Measurements from ENCODE around the gene EFHD2. TPM values are rescaled to one million over a fixed set of nuclear protein-coding genes. Genes with fewer than 3 reads are reported as not detected.

EFHD2 gene
- polyA plus RNA-seq, 3 donors, result 314 to 329 (median 323) TPM

DNA sequence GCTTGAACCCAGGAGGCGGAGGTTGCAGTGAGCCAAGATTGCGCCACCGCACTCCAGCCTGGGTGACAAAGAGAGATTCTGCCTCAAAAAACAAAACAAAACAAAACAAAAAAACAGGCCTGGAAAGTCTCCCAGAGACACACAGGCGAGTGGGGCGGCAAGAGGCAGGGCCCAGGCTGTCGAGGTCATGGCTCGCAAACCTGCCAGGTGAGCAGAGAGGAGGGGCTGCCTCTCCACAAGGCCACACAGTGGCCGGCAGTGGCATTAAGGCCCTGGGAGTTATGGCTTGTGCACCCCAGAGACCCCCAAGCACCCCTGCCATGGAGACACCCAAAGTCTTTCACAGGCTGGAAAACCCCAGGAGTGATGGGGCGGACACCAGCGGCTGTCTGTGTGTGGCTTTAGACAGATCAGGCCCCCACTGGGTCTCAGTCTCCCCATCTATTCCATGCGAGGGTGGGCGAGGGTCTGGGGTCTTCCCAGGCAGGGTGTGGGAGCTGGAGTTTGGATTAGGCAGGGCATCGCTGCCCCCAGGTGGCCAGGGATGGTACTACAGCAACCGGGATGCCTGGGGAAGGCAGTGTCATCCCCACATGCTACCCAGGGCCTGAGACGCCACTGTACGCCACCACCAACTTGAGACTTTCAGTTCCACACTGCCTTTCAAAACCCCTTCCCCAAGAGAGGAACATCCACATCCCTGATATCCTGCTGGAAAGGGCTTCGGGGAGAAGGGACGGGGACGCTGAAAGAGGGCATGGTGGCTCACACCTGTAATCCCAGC, 21.3 kb downstream of the EFHD2 start:
- H3K4me3 Mint-ChIP-seq, result no peak overlapping the region
- Histone ChIP-seq H3K36me3 (replicated peaks in 1 of 2; ENCODE audit: control insufficient read depth in 1 of 2, insufficient read depth in 2 of 2, low read length in 2 of 2) (peaks cover 48 to 56% of the 10 kb centered on the region in 2 donors), H3K79me2 (ENCODE audit: insufficient read depth, low read length) (peaks cover 26% of the 10 kb centered on the region), H3K9me3 (replicated peaks in 1 of 2; ENCODE audit: control insufficient read depth in 1 of 2, insufficient read depth in 1 of 2, low read length in 2 of 2) (no peaks in the 10 kb centered on the region), H3K27ac (ENCODE audit: low read depth in 1 of 2, low read length in 2 of 2) (peak overlapping the region; percentile 76 to 84), H3K9ac (ENCODE audit: insufficient read depth, low read length, poor library complexity, severe bottlenecking) (no peak overlapping the region), H3K27me3 (ENCODE audit: control insufficient read depth in 2 of 2, insufficient read depth in 2 of 2, low read length in 2 of 2) (no peaks in the 10 kb centered on the region), H3K4me1 (ENCODE audit: control insufficient read depth in 1 of 2, insufficient read depth in 2 of 2, low read length in 2 of 2) (peaks cover 33 to 81% of the 10 kb centered on the region in 2 donors), H3K4me3 (replicated peaks in 1 of 3; ENCODE audit: low read depth in 2 of 3, low read length in 3 of 3) (no peak overlapping the region), H2AFZ (ENCODE audit: insufficient read depth, low read depth, low read length, poor library complexity, severe bottlenecking) (no peak overlapping the region), H3K4me2 (replicated peaks; ENCODE audit: extremely low read depth, low read length, poor library complexity, severe bottlenecking) (no peak overlapping the region), H4K20me1 (ENCODE audit: insufficient read depth, low read length) (peaks cover 77% of the 10 kb centered on the region)
- H3K36me3 Mint-ChIP-seq, result peaks cover 44 to 62% of the 10 kb centered on the region in 2 donors
- TF ChIP-seq, protein P1, sequence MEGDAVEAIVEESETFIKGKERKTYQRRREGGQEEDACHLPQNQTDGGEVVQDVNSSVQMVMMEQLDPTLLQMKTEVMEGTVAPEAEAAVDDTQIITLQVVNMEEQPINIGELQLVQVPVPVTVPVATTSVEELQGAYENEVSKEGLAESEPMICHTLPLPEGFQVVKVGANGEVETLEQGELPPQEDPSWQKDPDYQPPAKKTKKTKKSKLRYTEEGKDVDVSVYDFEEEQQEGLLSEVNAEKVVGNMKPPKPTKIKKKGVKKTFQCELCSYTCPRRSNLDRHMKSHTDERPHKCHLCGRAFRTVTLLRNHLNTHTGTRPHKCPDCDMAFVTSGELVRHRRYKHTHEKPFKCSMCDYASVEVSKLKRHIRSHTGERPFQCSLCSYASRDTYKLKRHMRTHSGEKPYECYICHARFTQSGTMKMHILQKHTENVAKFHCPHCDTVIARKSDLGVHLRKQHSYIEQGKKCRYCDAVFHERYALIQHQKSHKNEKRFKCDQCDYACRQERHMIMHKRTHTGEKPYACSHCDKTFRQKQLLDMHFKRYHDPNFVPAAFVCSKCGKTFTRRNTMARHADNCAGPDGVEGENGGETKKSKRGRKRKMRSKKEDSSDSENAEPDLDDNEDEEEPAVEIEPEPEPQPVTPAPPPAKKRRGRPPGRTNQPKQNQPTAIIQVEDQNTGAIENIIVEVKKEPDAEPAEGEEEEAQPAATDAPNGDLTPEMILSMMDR (IDR thresholded peaks at IDR 0.05), result peak; percentile 99
- WGBS (ENCODE audit: insufficient coverage), result 26% methylated on average over 6 of the region's 19 CpGs
- peaks cover 0 to 2% (median 0%) of the 10 kb centered on the region in 7 donors for H3K9me3 Mint-ChIP-seq
- peaks cover 0 to 1% (median 0%) of the 10 kb centered on the region in 3 donors for H3K27me3 Mint-ChIP-seq (ENCODE audit: low read depth in 3 of 3)
- peak; percentile 69 to 77 (median 70) for DNase-seq
- H3K27ac Mint-ChIP-seq, result peak overlapping the region; percentile 91 to 97 (median 96)
- peaks cover 66% of the 10 kb centered on the region for H3K4me1 Mint-ChIP-seq
- intact Hi-C loops (cut with micrococcal nuclease), result loop anchor here (2.0 to 5.0 kb wide), 4 partner anchors 14 to 108 kb away; no protein-coding TSS in a partner anchor

DNA sequence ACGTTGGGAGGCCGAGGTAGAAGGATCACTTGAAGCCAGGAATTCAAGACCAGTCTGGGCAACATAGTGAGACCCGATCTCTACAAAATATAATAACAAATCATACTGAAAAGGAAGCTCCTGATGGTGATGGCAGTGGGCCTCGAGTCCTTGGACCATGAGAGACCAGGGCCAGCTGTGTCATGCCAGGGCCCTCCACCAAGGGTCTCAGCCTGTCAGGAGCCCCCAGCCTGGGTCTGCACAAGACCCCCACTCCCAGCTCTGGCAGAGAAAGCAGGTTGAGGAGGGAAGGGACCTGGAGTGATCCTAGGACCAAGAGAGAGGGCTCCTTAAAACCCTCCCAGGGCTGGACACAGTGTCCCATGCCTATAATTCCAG, 21.9 kb downstream of the EFHD2 start:
- Histone ChIP-seq H4K20me1 (ENCODE audit: insufficient read depth, low read length) (peaks cover 71% of the 10 kb centered on the region), H3K4me3 (replicated peaks in 1 of 3; ENCODE audit: low read depth in 2 of 3, low read length in 3 of 3) (no peak overlapping the region), H3K79me2 (ENCODE audit: insufficient read depth, low read length) (peaks cover 20% of the 10 kb centered on the region), H3K27ac (ENCODE audit: low read depth in 1 of 2, low read length in 2 of 2) (peak overlapping the region; percentile 15 to 84), H3K36me3 (replicated peaks in 1 of 2; ENCODE audit: control insufficient read depth in 1 of 2, insufficient read depth in 2 of 2, low read length in 2 of 2) (peaks cover 43 to 50% of the 10 kb centered on the region in 2 donors), H3K9ac (ENCODE audit: insufficient read depth, low read length, poor library complexity, severe bottlenecking) (no peak overlapping the region), H2AFZ (ENCODE audit: insufficient read depth, low read depth, low read length, poor library complexity, severe bottlenecking) (no peak overlapping the region), H3K4me1 (ENCODE audit: control insufficient read depth in 1 of 2, insufficient read depth in 2 of 2, low read length in 2 of 2) (peaks cover 32 to 75% of the 10 kb centered on the region in 2 donors), H3K27me3 (ENCODE audit: control insufficient read depth in 2 of 2, insufficient read depth in 2 of 2, low read length in 2 of 2) (no peaks in the 10 kb centered on the region), H3K9me3 (replicated peaks in 1 of 2; ENCODE audit: control insufficient read depth in 1 of 2, insufficient read depth in 1 of 2, low read length in 2 of 2) (no peaks in the 10 kb centered on the region), H3K4me2 (replicated peaks; ENCODE audit: extremely low read depth, low read length, poor library complexity, severe bottlenecking) (no peak overlapping the region)
- Mint-ChIP-seq H3K9me3 (peaks cover 0 to 2% (median 0%) of the 10 kb centered on the region in 7 donors), H3K4me1 (peaks cover 60% of the 10 kb centered on the region), H3K36me3 (peaks cover 38 to 57% of the 10 kb centered on the region in 2 donors), H3K4me3 (no peak overlapping the region), H3K27me3 (ENCODE audit: low read depth in 3 of 3) (peaks cover 0 to 1% (median 0%) of the 10 kb centered on the region in 3 donors), H3K27ac (peak overlapping the region; percentile 91 to 97 (median 96))
- TF ChIP-seq, protein P1 (IDR thresholded peaks at IDR 0.05), result no peak
- DNase-seq, result no peak
- intact Hi-C loops (cut with micrococcal nuclease), result loop anchor here (2.0 to 5.0 kb wide), 4 partner anchors 15 to 109 kb away; no protein-coding TSS in a partner anchor
- WGBS (ENCODE audit: insufficient coverage), result no CpG with 5 or more reads among the region's 4 CpGs
